ENCODE data around the gene MSI2.

Gene MSI2

GRCh38 chr17:57562184-57562698 lies 305.9 kb downstream of the MSI2 start:
- no peak for DNase-seq

DNA sequence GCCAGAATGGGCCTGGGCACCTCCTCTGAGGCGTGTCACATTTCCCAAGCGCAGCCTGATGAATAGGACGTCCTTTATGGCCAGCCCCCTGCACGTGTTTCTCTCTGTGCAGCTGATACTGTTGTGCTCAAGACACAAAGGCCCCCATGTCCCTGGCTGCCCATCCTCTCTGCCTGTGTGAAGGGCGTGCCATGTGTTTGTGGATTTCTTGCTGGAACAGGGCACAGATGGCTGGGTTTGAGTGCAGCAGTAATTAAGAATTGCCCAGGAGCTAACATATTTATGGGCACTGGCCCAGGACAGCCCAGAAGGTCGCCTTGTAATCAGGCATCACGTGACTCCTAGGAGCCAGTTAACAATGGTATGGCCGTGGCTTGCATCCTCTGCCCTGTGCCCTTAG lies 307.6 kb downstream of the MSI2 start:
- no peak for DNase-seq

DNA sequence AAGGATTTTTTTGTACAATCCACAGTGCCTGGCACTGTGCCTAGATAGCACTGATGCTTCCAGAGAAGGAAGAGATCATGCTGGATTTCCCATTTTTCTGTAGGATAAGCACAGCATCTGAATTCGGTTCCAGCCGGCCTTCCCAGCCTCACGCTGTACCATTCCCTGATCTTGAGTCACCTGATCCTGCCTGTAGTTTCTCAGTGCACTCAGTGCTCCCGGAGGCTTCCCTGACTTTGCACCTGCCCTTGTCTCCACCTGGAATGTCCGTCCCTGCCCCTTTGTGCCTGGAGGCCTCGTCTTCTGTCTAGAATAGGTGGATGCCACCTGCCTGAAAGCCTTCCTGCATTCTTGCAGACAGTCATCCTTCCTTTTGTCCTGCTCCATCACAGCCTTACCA lies 308.9 kb downstream of the MSI2 start:
- no peak for DNase-seq

DNA sequence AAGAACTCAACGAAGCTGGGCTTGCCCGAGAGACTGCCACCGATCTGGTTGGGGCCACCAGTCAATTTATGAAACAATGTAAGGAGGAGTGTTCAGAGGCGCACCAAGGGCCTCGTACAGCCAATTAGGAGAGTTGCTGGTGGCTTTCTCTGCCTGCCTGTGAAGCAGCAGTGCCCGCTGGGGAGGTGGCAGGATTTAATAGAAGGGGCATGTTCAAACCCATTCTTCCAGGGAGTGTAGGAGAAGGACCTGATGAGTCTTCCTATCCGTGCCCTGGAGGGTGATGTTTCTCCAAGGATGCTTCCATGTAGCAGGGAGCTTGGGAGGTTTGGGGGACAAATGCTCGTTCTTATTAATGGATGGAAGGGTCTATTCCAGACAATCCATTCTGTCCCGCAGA lies 310.4 kb downstream of the MSI2 start:
- DNase-seq, result no peak

- no peak for DNase-seq
Measured at GRCh38 chr17:57567251-57567650, 310.9 kb downstream of the MSI2 start.

DNA sequence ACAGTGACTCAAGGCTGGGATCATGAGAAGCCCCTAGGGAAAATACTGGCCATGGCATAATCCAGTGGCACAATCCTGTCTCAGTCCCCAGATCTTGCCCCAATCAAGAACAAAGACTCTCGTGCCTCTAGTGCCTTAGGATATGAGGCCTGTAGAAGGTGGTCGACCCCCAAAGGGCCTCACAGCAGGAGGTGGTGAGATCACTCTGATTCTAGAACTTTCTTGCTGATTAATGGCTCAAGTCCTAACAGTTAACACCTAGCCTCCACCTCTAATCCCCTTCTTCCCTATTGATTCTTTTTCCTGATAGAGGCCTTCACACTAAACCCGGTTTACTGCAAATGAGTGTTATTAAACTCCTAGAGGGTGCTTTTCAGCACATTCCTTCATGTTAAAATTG lies 312.0 kb downstream of the MSI2 start:
- no peak for DNase-seq

DNA sequence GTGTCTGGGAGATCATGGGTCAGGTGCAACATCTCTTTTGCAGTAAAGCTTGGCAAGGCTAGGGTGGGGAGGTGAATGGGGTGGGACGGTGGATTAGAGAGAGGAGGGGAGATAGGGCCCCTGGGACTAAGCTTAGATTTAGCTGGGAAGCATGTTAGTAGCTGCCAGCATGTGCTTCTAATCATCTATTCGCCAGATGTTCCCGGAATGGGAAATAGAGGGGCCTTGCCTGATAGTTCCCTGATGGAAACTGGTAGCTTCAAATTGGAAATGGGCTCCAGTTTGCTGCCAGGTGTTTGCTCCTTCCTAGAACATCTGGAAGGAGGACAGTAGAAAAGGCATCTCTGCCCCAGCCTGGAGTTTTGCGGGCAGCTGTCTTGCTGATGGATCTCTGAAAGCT lies 312.7 kb downstream of the MSI2 start:
- DNase-seq, result no peak

- no peak for DNase-seq
Measured at GRCh38 chr17:57569853-57570252, 313.5 kb downstream of the MSI2 start.

- no peak for DNase-seq
Measured at GRCh38 chr17:57570724-57571344, 314.5 kb downstream of the MSI2 start.

GRCh38 chr17:57572062-57572461 lies 315.7 kb downstream of the MSI2 start:
- DNase-seq, result no peak

DNA sequence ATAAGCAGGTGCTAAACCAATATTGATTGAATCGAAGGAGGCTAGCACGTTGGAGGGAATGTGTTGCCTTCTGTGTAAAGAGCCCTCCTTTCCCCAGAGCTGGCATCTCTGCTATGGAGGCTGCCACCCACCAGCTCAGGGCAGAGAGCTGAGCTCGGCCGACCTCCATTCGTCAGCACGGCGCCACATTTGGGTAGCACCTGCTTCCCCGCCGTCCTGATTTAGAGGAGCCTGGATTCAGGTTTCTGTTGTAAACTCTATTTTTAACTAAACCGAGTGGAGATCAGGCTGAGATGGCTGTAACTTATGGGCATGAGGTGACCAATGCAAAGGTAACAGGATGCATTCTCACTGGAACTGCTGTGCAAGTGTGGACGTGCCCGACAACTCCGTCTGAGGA lies 316.3 kb downstream of the MSI2 start:
- DNase-seq, result no peak

DNA sequence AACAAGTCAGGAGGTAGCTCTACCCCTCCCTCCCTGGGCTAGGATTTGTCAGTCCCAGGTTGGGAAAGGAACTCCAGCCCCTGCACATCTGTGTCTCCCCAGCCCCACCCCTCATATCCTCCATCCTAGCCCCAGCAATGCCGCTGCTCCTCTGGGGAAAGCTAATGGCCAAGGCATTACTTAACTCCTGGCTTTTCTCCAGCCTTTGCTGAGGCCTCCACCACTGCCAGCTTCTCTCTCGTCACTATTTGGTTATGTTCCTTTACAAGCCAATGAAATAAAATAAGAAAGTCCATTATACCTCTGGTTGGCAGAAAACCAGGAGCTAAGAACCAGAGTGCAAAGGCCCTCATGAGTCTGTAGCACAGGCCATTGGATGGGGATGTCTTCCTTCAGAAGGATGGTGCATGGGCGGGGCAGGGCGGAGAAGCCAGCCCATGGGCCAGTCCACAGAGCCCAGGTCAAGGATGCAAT lies 317.8 kb downstream of the MSI2 start:
- DNase-seq, result no peak

DNA sequence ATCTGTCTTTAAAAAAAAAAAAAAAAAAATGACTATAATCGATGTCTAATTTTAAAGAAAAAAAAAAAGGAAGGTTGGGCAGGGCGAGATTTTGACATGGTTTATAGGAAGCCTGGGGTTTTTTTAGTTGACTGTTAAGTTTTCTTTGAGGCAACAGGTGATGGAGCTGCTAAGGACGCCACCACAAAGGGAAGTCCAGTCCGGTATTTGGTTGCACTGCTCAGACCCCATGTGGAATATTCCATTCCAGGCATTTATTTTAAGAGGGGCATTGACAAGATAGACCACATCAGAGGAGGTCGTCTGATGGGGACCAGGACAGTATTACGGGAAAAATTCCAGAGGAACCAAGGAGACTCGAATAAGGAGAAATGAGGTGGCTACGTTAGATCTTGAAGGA lies 320.4 kb downstream of the MSI2 start:
- DNase-seq, result no peak

- peak; percentile 41 for DNase-seq
Measured at GRCh38 chr17:57577751-57578607, 321.7 kb downstream of the MSI2 start.

GRCh38 chr17:57578608-57579225 lies 322.4 kb downstream of the MSI2 start:
- peak; percentile 31 for DNase-seq

DNA sequence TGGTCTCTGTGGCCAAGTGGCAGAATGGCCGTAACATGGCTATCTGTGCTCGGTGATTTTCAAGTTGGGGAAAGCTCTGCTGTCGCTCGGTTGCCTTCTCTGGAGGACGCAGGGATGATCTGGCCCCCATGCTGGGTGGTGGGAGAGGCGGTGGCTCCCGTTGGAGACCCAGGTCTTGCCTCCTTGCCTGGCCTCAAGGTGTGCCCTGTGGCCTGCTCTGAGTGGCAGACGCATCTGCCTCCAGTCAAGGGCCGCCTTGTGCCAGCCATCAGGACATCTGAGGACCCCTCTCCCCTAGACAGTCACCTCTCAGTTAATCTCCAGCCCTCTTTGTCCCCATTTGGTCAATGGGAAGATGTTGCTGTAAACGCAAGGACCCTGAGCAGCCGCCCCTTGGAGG lies 322.9 kb downstream of the MSI2 start:
- no peak for DNase-seq

DNA sequence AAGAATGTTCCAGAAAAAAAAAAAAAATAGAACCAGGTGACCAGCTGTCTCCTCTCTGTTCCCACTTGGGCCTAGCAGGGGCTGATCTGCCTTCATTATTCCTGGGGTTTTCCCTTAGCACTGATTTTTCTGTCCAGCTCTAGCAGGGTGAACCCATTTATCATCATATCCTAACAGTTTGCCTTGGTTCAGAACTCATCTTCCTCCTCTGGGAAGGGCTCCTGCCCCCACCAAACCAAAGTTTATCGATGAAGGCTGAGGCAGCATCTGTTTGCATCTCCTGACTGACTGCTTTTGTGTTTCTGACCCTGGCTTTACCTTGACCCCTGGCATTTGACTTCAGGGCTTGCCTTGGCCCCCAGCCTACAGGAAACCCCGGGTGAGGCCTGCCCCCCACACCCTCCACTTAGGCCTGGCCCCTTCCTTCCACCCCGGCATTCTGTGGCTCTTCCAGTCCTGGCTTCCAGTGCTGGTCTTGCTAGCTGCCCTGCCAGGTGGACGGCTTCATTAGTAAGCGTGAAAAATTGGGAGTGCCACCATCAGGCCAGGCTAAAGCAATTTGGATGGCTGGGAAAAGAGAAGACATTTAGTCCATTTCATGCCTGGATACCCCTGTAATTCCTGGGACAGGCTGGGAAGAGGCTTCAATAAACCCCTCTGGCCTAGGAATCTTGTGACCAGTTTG lies 323.9 kb downstream of the MSI2 start:
- DNase-seq, result no peak

DNA sequence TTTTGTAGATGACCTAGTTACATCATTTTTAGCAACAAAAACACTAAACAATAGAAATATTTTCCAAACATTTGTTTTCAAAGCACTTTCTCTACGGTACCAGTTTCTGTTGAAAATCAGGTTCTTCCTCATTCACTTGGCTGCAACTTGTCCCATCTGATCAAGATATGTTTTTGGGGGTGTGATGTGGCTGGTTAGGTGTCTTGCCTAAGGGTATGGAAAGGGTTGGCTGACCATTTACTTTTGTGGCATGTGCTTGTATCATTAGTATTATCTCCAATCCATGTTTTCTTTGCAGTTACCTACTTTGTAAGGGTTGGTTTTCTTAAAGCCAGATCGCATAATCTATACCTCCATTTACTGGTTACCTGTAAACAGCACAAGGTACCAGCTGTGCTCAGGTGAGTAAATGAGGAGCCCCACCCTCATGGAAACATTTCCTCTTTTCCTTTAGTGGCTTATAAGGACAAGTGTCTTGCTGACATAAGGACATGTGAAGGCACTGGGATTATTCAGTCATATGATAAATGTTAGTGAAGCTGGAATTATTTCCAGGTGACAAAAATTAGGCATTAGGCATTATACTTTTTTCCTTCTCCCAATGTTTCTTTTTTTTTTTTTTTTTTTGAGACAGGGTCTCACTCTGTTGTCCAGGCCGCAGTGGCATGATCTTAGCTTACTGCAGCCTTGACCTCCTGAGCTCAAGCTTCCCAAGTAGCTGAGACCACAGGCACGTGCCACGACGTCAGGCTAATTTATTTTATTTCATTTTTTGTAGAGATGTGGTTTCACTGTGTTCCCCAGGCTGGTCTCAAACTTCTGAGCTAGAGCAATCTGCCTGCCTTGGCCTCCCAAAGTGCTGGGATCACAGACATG lies 326.8 kb downstream of the MSI2 start:
- no peak for DNase-seq

GRCh38 chr17:57584050-57584551 lies 327.8 kb downstream of the MSI2 start:
- no peak for DNase-seq

DNA sequence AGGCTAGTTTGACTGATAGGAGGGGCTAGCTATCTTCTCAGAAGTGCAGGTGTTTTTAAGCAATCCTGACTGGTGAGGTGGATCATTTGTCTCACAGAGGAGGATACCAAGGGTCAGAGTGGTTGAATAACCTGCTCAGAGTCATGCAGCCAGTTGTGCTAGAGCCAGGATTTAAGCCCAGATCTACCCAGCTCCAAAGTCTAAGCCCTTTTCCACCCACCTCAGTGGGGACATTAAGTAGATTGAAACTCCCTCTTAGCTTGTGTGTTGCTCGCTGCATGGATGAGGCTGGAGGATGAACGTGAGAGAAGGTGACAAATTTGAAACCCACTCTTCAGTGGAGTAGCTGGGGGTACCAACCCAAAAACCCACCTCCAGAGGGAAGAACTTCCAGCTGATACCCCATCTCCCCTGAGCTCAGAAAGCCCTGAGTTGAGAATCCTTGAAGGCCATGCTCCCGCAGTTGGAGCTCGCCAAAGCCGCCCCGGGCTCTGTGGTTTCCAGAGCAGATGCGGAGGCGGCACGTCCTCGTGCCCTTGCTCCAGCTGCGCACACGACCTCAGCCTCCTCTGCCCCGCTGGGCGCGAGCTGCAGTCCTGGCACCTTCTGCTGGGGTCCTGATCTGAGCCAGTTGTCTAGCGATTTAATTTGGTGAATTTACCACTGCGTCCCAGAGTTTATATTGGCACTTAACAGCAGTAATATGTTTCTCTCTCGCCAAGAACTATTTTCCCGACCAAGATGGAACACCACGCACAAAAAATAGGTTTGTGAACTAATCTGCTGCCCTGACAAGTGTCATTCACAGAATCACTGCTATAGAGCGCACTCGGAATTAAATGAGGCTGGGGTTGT lies 329.2 kb downstream of the MSI2 start:
- DNase-seq, result no peak

All from fibroblast of skin of scalp (primary cell).